B cell (primary cell): ENCODE results near the gene LGALS7. TPM values are rescaled to one million over a fixed set of nuclear protein-coding genes. Genes with fewer than 3 reads are reported as not detected.

Experiments
- ATAC-seq: fragments of 200-7000 bp; cut with Tn5 transposase; one replicate; pipeline ENCODE4 v1.10.0; 2021; ENCODE audit warnings: low read depth, mild to moderate bottlenecking, moderate number of reproducible peaks, moderate library complexity
- CTCF ChIA-PET: fragments of 350-600 bp; sonication (Branson Sonifier 250); formaldehyde crosslinking; loops from one replicate; lab custom pipeline; 2021; ENCODE audit warnings: antibody characterized with exemption, inconsistent platforms; lab: Charles Lee
- POLR2A ChIA-PET: fragments of 350-600 bp; sonication (Branson Sonifier 250); formaldehyde crosslinking; loops from one replicate; lab custom pipeline; 2021; ENCODE audit warnings: antibody characterized with exemption; lab: Charles Lee
- DNase-seq: peaks from one replicate; pipeline ENCODE4 v3.0.0; 2013
- H2AFZ ChIP-seq: 2 replicates; pipeline ENCODE4 v1.6.1; 2012; ENCODE audit warnings: mild to moderate bottlenecking, low read depth, low read length; ENCODE audit not compliant: insufficient read depth, poor library complexity, severe bottlenecking
- H3K27ac ChIP-seq, 2 donors: 1 replicate in 1 of 2; 2 replicates in 1 of 2; pipeline ENCODE4 v1.5.1; 2012 to 2013; ENCODE audit warnings: low read length in 2 of 2, mild to moderate bottlenecking in 2 of 2, moderate library complexity in 1 of 2
- H3K27me3 ChIP-seq, 4 experiments: fragments of 200-600 bp in 1 of 4; sonication (generic) in 1 of 4; replicated peaks in 1 of 4; 1 replicate in 2 of 4; 2 replicates in 2 of 4; pipeline versions ENCODE4 v1.6.1 to v1.7.0; 2013 to 2016; ENCODE audit warnings: low read length in 3 of 4, mild to moderate bottlenecking in 2 of 4, mixed read lengths in 1 of 4, moderate library complexity in 1 of 4; ENCODE audit not compliant: insufficient read depth in 4 of 4, control insufficient read depth in 3 of 4; ENCODE audit errors: control extremely low read depth in 1 of 4
- H3K36me3 ChIP-seq, 2 experiments: replicated peaks in 1 of 2; 1 replicate in 1 of 2; 2 replicates in 1 of 2; pipeline versions ENCODE4 v1.6.1 to v1.7.1; 2013; ENCODE audit warnings: low read length in 1 of 2; ENCODE audit not compliant: insufficient read depth in 2 of 2, control insufficient read depth in 1 of 2; ENCODE audit errors: control extremely low read depth in 1 of 2, extremely low read depth in 1 of 2
- H3K4me1 ChIP-seq, 2 donors: fragments of 200-600 bp in 1 of 2; sonication (generic) in 1 of 2; 1 replicate in 1 of 2; 2 replicates in 1 of 2; pipeline versions ENCODE4 v1.5.1 to v1.6.1; 2013 to 2017; ENCODE audit warnings: low read length in 2 of 2; ENCODE audit not compliant: control insufficient read depth in 2 of 2, insufficient read depth in 2 of 2
- H3K4me2 ChIP-seq: replicated peaks from 2 replicates; pipeline ENCODE3; 2012; ENCODE audit warnings: mild to moderate bottlenecking, low read depth, low read length; ENCODE audit not compliant: poor library complexity, severe bottlenecking
- H3K4me3 ChIP-seq, 5 experiments: fragments of 200-600 bp in 1 of 5; sonication (generic) in 1 of 5; 1 replicate in 3 of 5; 2 replicates in 2 of 5; pipeline versions ENCODE4 v1.5.1 to v1.7.0; 2011 to 2016; ENCODE audit warnings: low read length in 4 of 5, mild to moderate bottlenecking in 4 of 5, low read depth in 2 of 5, control low read depth in 1 of 5, moderate library complexity in 1 of 5; ENCODE audit not compliant: insufficient read depth in 1 of 5; ENCODE audit errors: control extremely low read depth in 1 of 5, extremely low read depth in 1 of 5
- H3K79me2 ChIP-seq: fragments of 200-600 bp; sonication (generic); one replicate; pipeline ENCODE4 v1.6.0; 2016; ENCODE audit warnings: low read length; ENCODE audit not compliant: control insufficient read depth, insufficient read depth
- H3K9ac ChIP-seq: fragments of 200-600 bp; sonication (generic); 2 replicates; pipeline ENCODE4 v1.6.1; 2017; ENCODE audit warnings: mild to moderate bottlenecking, low read length, moderate library complexity
- H3K9me3 ChIP-seq, 3 donors: one replicate each; pipeline versions ENCODE4 v1.6.1 to v1.7.1; 2013; ENCODE audit warnings: low read length in 2 of 3; ENCODE audit not compliant: control insufficient read depth in 2 of 3, insufficient read depth in 1 of 3; ENCODE audit errors: control extremely low read depth in 1 of 3
- H4K20me1 ChIP-seq: 2 replicates; pipeline ENCODE4 v1.6.0; 2012; ENCODE audit warnings: mild to moderate bottlenecking, low read length; ENCODE audit not compliant: insufficient read depth, control insufficient read depth, poor library complexity, severe bottlenecking
- H3K27ac Mint-ChIP-seq: one replicate; pipeline ENCODE4 v1.8.0; 2021; ENCODE audit warnings: mixed read lengths
- H3K27me3 Mint-ChIP-seq: one replicate; pipeline ENCODE4 v1.8.0; 2021; ENCODE audit warnings: mixed read lengths
- H3K4me1 Mint-ChIP-seq: one replicate; pipeline ENCODE4 v1.8.0; 2021; ENCODE audit warnings: mixed read lengths
- H3K4me3 Mint-ChIP-seq: one replicate; pipeline ENCODE4 v1.8.0; 2021; ENCODE audit warnings: mixed read lengths
- H3K9me3 Mint-ChIP-seq: one replicate; pipeline ENCODE4 v1.8.0; 2022; ENCODE audit warnings: mixed read lengths; ENCODE audit not compliant: insufficient read depth
- CTCF ChIP-seq: fragments of 200-600 bp; IDR thresholded peaks from one replicate; pipeline ENCODE4 v1.8.0; 2022; ENCODE audit warnings: antibody characterized with exemption, mild to moderate bottlenecking
- whole genome bisulfite sequencing: methylation state at CpG from one replicate; pipeline ENCODE4 v1.1.5; 2013; ENCODE audit warnings: missing lambda C conversion rate; ENCODE audit not compliant: insufficient coverage; 5-methylcytosine and 5-hydroxymethylcytosine counted together
- intact Hi-C: fragments of 100-400 bp; cut with micrococcal nuclease; formaldehyde crosslinking; loops from one replicate; pipeline ENCODE4 v1.10.0; 2022
- polyA plus RNA-seq: library from polyadenylated mRNA; depleted of rRNA; stranded (reverse); fragments of >200 nt; gene quantifications from 2 replicates; pipeline ENCODE4 v1.2.3, GENCODE V29; 2012
- total RNA-seq, 2 donors: library from RNA; stranded (reverse); fragments of 120-200 nt in 1 of 2; gene quantifications; 1 replicate in 1 of 2; 2 replicates in 1 of 2; pipeline versions ENCODE4 v1.2.3 to v1.2.4, GENCODE V29; 2013 to 2022

LGALS7 gene
- total and polyA plus RNA-seq, 2 donors (not counting 1 experiment from before 2014, with no cell fraction given): not detected

- no peaks in the 10 kb centered on the region for H3K9me3 Mint-ChIP-seq
Observed at GRCh38 chr19:38736036-38736412, 37.3 kb downstream of the LGALS7 start.

More at GRCh38 chr19:38736036-38736412, 37.3 kb downstream of the LGALS7 start:
- TF ChIP-seq CTCF: no peak
- no peaks in the 10 kb centered on the region for H4K20me1 ChIP-seq
- ChIA-PET POLR2A (interaction anchor here (1.6 kb wide), 1 partner anchor 95 kb away, joined by 3 read pairs; the partner anchor contains the start of gene ECH1), CTCF (interaction anchor here (2.0 to 2.2 kb wide), 2 partner anchors 34 kb away, joined by 8 to 10 read pairs; no protein-coding TSS in a partner anchor)
- ATAC-seq (peak; percentile 53), DNase-seq (peak; percentile 87)
- peaks cover 11% of the 10 kb centered on the region for H3K79me2 ChIP-seq
- peak overlapping the region; percentile 97 for H3K4me2 ChIP-seq
- peaks cover 0 to 8% (median 0%) of the 10 kb centered on the region in 3 donors for H3K9me3 ChIP-seq
- Mint-ChIP-seq H3K27me3 (no peaks in the 10 kb centered on the region), H3K4me1 (peaks cover 42% of the 10 kb centered on the region), H3K4me3 (peak overlapping the region; percentile 79), H3K27ac (peak overlapping the region; percentile 76)
- H3K9ac ChIP-seq: peak overlapping the region; percentile 68
- H3K4me1 ChIP-seq: peaks cover 29 to 47% of the 10 kb centered on the region in 2 donors
- intact Hi-C loops: loop anchor here (10.0 kb wide), 2 partner anchors 59 to 91 kb away; partner anchors contain the start of gene ACTN4
- under 1% methylated on average over 40 of the region's 42 CpGs for WGBS
- peaks cover 0 to 7% of the 10 kb centered on the region in 2 experiments for H3K36me3 ChIP-seq
- H3K27ac ChIP-seq: no peak overlapping the region
- no peaks in the 10 kb centered on the region for H3K27me3 ChIP-seq
- peak overlapping the region in 4 of 5 experiments; percentile 32 to 69 (median 58) for H3K4me3 ChIP-seq
- H2AFZ ChIP-seq: peak overlapping the region; percentile 76
